Measurements from ENCODE around the gene TTC1. TPM values are rescaled to one million over a fixed set of nuclear protein-coding genes. Genes with fewer than 3 reads are reported as not detected.

Gene TTC1
- polyA plus RNA-seq, 1 donor = 48.2 TPM

- no peak for DNase-seq (ENCODE audit: low read depth)
These were observed 75.2 kb downstream of the TTC1 start for GRCh38 chr5:160084144-160084543.

GRCh38 chr5:160087199-160087598 is 78.3 kb downstream of the TTC1 start:
- no peak for DNase-seq (ENCODE audit: low read depth)

GRCh38 chr5:160088805-160089204 is 79.9 kb downstream of the TTC1 start:
- no peak for DNase-seq (ENCODE audit: low read depth)

GRCh38 chr5:160089531-160089930 is 80.6 kb downstream of the TTC1 start:
- no peak for DNase-seq (ENCODE audit: low read depth)

- no peak for DNase-seq (ENCODE audit: low read depth)
These were observed 81.1 kb downstream of the TTC1 start for GRCh38 chr5:160090059-160090458.

- no peak for DNase-seq (ENCODE audit: low read depth)
These were observed 83.6 kb downstream of the TTC1 start for GRCh38 chr5:160092514-160092913.

GRCh38 chr5:160092960-160093707 is 84.2 kb downstream of the TTC1 start:
- no peak for DNase-seq (ENCODE audit: low read depth)

- no peak for DNase-seq (ENCODE audit: low read depth)
These were observed 87.2 kb downstream of the TTC1 start for GRCh38 chr5:160096178-160096577.

GRCh38 chr5:160097991-160098390 is 89.1 kb downstream of the TTC1 start:
- DNase-seq (ENCODE audit: low read depth) = no peak

GRCh38 chr5:160105686-160106360 is 96.9 kb downstream of the TTC1 start:
- no peak for DNase-seq (ENCODE audit: low read depth)

- DNase-seq (ENCODE audit: low read depth) = no peak
These were observed 99.2 kb downstream of the TTC1 start for GRCh38 chr5:160108124-160108523.

Other genes starting within 250 kb of the TTC1 start
- gene ADRA1B, start 92.7 kb upstream of the TTC1 start, polyA plus RNA-seq (ENCODE audit: insufficient read length) = 0.24 TPM
- 14.1 TPM for gene PWWP2A, start 110.3 kb downstream of the TTC1 start, polyA plus RNA-seq (ENCODE audit: insufficient read length)
- gene FABP6, start 220.4 kb downstream of the TTC1 start, polyA plus RNA-seq (ENCODE audit: insufficient read length) = 0.24 TPM